HG02623 (cell line): ENCODE results near the gene SLC24A1.
"Not testable (repeated sequence)": the region's sequence is repeated elsewhere in the genome, so short reads cannot be mapped to it uniquely, and the experiment has no call there.

Source experiments
- ATAC-seq: cut with Tn5 transposase; IDR thresholded peaks from one replicate; pipeline ENCODE4 v1.9.1; 2021; ENCODE audit warnings: moderate library complexity; ENCODE audit not compliant: unreplicated experiment

SLC24A1 gene

GRCh38 chr15:65621638-65622037 lies at the start of gene SLC24A1:
TSS of gene SLC24A1 (plus strand) at chr15:65621938. CDS start at chr15:65624081, 2,143 bp downstream.
- ATAC-seq: no peak

DNA sequence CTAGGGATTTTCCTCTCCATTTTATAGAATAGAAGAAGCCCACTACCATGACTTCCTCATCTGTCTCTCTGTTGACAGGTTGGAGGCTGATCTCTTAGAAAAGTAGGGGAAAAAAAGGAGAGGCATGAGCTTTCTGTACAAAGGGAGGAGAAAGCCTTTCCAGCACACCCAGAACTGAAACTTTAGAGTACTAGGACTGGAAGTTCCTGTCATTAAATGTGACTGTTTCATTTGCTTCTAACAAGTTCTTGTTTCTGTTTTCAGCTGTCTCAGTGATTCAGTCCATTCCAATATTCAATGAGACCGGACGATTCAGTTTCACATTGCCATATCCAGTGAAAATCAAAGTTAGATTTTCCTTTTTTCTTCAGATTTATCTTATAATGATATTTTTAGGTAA lies 49.8 kb upstream of the SLC24A1 start:
- no peak for ATAC-seq

DNA sequence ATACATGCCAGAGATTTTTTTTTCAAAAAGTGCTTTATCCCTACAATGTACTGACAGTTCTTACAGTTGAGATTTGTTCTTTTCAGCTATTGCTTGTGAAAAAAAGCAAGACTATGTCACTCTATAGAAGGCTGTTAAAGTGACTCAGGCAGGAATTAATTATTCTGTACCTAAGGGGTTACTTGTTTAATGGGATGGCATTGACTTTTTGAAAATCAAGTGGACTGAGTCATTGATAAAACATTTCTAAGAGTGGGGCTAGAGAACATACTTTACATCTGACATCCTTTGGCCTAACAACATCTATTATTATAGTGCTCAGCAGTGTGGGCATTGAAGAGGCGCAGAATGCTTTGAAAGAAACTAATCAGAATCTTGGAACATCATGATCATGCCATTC lies 45.1 kb upstream of the SLC24A1 start:
- ATAC-seq: no peak

GRCh38 chr15:65577129-65577996 lies 44.4 kb upstream of the SLC24A1 start:
- ATAC-seq: no peak

- ATAC-seq: no peak
Observed at GRCh38 chr15:65578904-65579728, 42.6 kb upstream of the SLC24A1 start.

DNA sequence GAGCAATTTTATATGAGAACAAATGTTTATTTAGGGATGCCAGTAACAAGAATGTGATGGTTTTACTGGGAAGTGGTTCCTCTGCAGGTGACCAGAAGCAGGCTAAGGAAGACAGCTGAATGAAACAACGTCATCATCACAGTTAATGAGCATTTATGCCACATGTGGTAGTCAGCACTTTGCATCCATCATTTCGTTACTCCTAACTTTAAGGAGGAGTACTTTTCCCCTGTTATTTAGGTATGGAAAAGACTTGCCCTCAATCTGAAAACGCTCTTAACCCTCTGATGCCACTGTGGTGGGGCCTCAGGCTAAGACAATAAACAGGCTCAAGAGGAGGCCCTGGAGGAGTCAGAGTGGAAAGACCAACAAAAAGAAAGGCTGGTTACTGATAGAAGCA lies 42.0 kb upstream of the SLC24A1 start:
- no peak for ATAC-seq

DNA sequence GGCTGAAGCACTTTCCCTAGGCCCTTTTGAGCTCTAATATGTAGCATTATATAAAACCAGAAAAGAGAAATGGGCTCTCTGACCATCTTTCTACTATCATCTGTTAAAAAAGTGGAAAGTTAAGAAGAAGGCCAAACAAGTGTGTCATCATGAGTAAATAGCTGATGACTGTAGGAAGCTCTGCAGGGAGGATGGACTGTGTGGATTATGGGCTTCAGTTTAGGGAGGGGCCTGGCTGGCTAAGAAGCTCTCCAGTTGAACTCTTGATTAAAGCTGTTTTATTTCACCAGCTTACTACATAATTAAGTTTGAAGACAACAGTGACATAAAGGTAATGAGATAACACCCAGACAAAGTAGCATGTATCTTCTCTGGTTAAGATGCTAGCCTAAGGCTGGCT lies 41.5 kb upstream of the SLC24A1 start:
- ATAC-seq: no peak

DNA sequence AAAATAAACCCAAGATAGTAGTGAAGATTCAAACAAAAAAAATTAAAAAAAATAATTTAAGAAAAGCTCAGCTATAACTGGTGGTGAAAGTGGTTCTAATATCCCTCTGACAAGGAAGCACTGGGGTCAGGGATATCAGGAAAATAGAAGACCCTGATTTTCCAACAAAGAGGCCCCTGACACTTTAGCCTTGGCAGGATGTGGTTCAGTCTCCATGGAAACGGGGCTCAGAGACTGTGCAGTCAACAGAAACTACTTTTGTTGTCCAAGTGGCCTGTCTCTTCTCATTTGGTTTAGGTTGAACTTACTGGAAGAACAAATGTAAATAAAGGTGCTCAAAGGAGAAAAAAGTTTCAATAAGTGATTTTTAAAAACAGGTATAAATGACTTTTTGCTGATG lies 38.0 kb upstream of the SLC24A1 start:
- ATAC-seq: no peak

- no peak for ATAC-seq
Observed at GRCh38 chr15:65584241-65584640, 37.5 kb upstream of the SLC24A1 start.

DNA sequence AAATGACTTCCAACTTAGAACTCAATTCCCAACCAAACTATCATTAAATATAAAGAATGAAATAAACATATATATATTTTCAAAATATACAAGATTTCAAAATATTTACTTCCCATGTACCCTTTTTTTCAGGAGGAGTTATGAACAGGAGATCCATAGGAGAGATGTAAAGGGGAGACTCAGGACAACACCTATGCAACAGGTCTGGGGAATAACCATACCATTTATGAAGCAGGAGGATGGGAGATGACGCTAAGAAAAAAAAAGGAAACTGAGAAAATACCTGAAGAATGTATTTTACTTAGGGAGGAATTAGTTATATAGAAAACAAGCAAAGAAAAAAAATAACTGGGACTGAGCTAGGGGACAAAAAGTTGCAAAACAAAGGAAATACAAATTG lies 34.6 kb upstream of the SLC24A1 start:
- no peak for ATAC-seq

DNA sequence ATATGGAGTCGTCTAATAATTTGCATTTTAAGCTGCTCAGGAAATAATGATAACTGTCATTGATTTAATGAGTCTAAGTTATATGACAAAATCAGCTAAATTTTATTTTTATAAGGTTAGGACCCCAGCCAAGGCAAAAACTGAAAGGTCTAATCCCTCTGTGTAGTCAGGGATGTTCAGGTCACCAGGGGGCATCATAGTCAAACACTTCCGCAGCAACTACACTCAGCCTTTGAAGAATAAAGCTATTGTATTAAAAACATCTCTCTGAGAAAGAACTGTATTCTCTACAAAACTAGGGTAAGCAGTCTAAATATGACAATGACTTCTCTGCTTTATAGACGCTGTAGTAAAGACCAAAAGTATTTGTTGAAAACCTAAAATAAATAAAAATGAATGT lies 25.8 kb upstream of the SLC24A1 start:
- no peak for ATAC-seq

DNA sequence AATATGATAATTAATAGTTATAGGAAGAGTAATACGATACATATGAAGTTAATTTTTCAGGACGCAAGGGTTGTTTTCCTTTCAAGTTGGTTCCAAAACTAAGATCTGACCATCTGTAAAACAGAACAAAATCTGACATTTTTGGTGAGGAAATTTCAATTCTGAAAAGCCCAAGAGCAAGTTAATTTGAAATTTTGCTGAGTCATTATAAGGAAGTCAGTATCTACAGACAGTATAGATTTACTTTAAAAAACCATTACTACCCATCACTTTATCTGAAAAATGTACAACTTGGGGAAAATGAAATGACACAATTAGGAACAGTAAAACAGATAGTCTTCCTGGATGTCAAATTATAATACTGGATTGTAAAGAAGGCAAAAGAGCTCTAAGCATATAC lies 23.3 kb upstream of the SLC24A1 start:
- no peak for ATAC-seq

DNA sequence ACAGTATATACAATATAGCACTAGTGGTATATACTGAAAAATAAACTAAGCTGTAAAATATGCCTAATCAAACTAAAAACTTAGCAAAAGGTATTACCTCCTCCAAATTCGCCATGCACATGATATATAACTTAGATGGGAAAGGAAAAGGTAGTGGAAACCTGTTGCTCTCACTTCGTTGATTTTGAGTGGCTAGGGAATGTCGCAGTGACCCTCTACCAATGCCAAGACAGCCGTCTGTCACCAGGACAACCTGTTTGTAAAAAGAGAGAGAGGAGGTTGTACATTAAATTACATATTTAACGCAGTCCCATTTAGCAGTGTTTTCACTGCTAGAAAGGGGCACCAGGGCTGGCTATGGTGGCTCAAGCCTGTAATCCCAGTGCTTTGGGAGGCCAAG lies 22.1 kb upstream of the SLC24A1 start:
- no peak for ATAC-seq

GRCh38 chr15:65603134-65603533 lies 18.6 kb upstream of the SLC24A1 start:
- no peak for ATAC-seq

DNA sequence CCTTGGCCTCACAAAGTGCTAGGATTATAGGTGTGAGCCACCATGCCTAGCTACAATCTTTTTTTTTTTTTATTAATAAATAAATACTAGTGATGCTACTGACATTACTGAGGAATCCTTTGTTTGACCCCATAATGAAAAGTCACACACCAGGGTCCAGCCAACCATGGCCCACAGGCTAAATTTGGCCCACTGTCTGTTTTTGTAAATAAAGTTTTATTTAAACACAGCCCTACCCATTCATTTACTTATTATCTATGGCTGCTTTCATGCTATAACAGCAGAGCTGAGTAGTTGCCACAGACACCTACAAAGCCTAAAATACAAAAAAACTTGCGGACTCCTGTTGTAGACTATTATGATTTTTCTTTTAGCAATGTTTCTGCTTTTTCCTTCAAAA lies 18.2 kb upstream of the SLC24A1 start:
- ATAC-seq: no peak

DNA sequence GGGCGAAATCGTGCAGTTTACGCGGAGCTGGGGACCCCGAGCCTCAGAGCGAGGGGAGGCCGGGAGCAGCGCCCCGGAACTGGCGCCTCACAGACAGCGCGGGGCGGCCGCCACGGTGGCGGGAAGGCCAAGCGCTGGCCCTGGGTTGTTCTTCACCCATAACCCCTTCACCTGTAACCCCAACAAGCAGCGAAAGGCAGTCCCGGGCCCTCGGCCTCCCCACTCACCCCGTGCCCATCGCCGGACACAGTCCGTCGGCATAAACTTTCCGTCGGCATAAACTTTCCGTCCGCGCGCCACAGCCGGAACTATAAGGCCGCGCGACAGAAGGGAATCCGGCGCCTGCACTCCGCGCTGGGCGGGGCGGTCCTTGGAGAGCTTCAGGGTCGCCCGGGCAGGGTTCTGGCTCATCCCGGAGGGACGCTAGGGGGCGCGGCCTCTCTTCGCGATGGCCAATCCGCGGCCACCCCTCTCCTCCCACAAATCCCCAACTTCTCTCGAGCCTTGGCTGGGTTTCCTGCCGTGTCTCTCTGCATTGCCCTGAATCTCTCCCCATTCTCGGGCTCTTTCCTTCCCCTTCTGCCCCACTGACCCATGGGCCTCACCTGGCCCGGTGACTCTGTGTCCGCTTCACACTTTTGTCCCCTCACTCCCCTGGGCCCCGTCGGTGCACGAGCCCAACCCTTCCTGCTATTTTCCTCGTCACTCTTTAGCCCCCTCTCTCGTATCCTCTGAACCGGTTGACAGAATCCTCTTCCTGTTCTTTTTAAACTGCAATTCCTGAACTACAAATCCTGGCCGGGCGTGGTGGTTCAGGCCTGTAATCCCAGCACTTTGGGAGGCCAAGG lies 10.6 kb upstream of the SLC24A1 start, which contains the start of gene INTS14:
TSS of gene INTS14 (minus strand) at position 261 of the 848 bp plus-strand sequence. CDS start 3,751 bp downstream, outside the sequence.
- ATAC-seq: peak; percentile 94

DNA sequence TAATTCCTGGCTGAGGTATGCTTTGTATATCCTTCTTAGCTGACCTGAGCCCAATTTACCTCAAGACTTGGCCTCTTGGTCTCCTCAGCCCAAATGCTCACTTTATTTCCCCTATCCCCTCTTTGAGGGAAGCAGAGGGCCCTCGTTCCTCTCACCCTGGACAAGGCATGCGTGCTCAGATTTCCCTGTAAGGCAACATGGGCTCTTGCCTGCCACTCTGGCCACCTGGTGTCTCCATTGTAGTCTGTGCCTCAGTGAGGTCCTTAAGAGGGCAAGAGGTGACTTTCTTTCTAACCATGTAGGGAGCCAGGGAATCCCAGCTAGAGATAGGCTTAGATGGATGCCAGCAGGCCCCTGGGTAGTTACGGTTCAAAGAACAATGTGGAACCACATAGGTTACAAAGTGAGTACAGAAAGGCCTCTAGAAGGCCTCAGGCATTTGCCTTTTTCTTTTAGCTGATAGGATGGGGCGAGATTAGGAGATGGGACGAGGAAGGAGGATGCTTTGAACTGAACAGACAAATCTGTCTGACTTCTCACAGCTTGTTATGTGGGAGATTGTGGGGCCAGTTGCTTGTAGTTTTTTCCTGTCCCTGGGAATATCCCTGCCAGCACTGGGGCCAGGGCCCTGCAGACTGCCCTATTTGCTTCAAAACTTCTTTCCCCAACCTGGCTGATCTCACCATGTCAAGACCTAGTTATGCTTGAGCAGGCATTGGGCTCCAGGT lies 9.7 kb upstream of the SLC24A1 start:
- no peak for ATAC-seq

- ATAC-seq: no peak
Observed at GRCh38 chr15:65612616-65612946, 9.2 kb upstream of the SLC24A1 start.

DNA sequence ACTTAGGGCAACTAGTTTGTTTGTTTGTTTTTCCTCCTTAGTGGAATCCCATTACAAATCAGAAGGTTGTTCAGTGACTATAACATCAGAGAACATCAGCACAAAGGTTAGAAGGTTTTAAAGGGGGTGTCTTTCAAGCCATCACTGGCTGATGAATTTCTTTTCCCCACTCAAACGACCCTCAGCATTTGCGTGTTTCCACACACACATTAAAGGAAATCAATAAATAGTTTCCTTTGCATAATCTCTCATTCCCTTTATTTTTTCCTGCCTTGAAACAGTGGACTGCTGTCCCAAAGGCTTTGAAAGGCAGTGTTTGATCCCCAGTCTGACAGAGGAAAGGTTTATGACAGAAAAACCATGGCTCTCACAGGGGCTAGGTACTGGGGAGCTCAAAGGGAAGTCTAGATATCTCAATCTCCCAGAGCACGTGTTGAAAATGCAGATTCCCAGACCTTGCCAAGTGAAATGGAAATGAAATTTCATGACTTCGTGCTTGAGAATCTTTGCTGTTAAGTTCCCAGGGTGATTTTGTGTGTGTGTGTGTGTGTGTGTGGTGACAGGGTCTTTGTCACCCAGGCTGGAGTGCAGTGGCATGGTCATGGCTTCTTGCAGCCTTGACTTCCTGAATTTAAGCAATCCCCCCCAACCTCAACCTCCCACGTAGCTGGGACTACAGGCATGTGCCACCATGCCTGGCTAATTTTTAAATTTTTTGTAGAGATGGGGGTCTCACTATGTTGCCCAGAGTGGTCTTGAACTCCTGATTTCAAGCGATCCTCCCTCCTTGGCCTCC lies 8.6 kb upstream of the SLC24A1 start:
- no peak for ATAC-seq

DNA sequence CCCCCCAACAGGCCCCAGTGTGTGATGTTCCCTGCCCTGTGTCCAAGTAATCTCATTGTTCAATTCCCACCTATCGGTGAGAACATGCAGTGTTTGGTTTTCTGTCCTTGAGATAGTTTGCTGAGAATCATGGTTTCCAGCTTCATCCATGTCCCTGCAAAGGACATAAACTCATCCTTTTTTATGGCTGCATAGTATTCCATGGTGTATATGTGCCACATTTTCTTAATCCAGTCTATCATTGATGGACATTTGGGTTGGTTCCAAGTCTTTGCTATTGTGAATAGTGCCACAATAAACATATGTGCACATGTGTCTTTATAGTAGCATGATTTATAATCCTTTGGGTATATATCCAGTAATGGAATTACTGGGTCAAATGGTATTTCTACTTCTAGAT lies 5.9 kb upstream of the SLC24A1 start:
- not testable (repeated sequence) for ATAC-seq
